ENCODE results near the gene NSUN7.

Gene NSUN7

DNA sequence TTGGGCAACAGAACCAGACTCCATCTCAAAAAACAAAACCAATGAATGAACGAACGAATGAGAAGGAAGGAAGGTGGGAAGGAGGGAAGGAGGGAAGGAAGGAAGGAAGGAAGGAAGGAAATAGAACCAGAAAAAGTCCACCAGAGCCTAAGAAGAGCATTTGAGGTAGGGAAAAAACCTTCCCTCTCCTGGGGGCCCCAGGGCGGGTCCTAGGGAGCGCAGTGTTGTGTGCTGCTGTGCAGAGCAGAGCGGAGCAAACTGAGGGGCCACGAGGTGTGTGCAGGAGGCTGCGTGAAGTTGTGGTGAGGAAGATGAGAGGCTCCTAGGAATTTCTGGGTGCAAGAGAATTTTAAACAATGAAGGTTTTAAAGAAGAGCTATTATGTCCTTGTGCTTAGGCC is 16.0 kb upstream of the NSUN7 start:
- in situ Hi-C loops (cut with MboI; ENCODE audit: low sequenced_read_pairs), result no loop called here

DNA sequence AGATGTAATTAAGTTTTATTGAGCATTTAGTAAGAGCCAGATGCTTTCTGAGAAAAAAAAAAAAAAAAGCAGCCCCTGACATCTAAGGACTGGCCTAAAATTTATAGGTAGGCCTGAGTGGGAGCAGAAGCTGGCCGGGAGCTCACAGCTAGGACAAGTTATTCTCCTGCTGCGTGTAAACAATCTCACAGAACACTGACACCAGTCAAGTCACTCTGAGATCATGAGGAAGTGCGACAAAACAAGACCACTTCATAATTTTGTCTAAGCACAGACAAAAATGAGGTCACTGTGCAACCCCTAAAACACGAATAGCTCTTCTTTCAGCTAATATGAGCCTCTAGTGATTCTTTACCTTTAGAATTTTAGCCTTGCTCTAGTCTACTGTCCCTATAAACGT is 15.3 kb upstream of the NSUN7 start:
- in situ Hi-C loops (cut with MboI; ENCODE audit: low sequenced_read_pairs), result no loop called here

DNA sequence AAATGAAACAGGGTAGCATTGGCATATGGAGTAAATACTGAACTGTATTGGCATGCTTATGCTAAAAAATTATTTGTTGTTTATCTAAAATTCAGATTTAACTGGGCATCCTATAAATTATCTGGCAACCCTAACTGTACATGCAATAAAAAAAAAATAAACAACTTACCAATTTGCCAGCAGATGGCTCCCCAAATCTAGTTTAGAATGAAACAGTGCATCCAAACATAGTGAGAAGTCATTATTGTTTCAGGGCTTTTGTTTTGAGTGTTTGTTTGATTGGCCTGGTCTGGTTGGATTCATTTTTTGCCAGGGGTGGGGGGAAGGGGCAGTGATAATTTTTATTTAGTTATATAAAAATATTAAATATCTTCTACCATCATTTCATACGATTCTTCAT is 12.8 kb upstream of the NSUN7 start:
- in situ Hi-C loops (cut with MboI; ENCODE audit: low sequenced_read_pairs), result no loop called here

DNA sequence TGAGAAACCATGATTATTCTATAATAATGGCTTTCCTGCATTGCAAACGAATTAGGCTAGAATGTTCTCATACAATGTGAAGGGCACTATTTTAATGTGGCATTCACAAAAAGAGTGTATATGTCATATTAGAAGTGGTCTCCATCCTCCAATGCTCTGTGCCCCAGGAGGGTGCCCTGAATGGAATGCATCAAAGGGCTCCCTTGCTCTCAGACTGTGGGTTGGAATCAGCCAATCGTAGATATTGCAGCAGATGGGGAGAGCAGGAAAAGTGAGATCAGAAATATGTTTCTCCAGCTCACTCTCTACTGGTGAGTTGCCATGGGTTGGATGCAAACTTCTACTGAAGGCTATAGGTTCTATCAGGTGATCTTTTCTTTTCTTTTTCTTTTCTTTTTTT is 11.9 kb upstream of the NSUN7 start:
- in situ Hi-C loops (cut with MboI; ENCODE audit: low sequenced_read_pairs), result no loop called here

DNA sequence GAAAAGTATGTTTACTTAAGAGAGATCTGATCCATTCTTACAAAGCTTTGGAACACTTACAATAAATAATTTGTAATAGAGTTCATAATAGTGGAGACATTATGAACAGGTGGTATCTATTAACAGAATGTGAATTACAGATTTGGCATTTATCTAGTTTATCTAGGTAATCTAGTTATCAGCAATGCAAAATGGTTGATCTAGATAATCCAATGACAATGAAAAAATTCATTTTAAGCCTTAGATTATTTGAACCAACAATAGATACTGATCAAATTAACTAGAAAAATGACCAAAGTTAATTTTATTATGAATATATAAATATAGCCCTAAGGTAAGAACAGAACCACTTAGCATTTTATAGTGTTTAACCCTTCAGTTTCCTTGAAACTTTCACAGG is 10.4 kb upstream of the NSUN7 start:
- in situ Hi-C loops (cut with MboI; ENCODE audit: low sequenced_read_pairs), result no loop called here

DNA sequence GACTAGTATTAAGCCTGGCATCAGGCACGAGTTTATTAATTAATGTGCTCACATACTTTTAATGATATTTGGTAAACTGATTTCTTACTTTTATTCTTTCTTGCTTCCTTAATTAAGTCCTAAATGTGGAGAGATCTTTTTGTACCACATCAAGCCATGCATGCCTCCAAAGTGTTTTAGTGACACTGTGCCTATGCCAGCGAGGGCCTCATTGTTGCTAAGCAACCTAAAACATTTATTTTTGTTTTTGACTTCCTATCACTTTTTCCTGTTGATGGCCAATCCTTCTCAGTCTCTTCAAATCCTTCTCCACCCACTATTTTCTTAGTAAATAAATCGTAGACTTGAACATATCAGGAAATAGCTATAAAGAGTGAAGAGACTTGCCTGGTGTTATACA is 5.5 kb upstream of the NSUN7 start:
- in situ Hi-C loops (cut with MboI; ENCODE audit: low sequenced_read_pairs), result no loop called here

DNA sequence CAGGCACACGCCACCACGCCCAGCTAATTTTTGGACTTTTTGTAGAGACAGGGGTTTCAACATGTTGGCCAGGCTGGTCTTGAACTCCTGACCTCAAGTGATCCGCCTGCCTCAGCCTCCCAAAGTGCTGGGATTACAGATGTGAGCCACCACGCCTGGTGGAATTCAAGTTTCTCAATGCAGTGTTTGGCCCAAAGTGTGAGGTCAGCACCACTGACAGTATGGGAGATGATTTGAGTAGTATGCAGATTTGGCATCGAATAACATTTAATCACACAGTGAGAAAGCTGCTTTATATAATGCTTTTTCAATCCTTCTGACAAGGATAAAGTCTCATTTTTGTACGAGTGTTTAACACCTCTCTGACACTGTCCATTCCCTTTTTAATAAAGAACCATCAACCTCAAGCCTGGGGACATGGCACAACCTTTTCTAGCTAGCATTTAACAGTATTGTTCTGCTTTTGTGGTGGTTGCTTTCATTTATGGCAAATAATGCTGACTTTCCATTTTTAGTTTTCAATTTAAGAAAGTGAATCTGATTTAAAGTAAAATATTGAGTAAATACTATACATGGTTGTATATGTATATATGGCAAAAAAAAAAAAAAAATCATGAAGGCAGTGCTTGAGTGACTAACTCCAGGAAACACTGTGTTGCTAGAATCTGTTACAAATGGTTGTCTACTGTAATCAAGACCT is 4.3 kb upstream of the NSUN7 start:
- in situ Hi-C loops (cut with MboI; ENCODE audit: low sequenced_read_pairs), result no loop called here

DNA sequence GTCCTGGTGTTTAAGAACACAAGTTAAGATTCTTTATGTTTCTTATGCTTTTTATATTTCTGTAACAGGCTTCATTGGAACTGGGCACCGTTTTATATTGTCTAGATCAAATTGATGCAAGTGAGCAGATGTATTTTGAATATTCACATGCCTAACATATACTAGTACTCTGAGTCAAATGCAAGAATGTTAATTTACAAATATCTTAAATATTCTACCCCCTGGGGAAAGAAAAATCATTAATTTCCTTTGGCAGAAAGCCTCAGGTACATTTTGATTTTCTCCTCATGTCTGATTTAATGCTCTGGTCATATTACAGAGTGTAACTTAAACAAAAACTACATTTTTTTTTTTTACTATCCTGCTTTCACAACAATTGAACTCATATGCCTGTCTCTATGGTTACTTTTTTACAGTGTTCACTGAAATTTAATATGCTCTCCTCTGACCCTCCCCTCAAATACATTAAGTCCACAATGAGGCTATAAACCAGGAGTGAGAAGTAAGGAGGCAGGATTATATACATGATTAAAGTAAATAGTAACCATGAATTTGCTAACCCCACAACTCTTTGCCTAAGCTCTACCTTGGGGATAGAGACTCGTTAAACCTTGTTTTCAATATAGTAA is 2.4 kb upstream of the NSUN7 start:
- in situ Hi-C loops (cut with MboI; ENCODE audit: low sequenced_read_pairs), result no loop called here

DNA sequence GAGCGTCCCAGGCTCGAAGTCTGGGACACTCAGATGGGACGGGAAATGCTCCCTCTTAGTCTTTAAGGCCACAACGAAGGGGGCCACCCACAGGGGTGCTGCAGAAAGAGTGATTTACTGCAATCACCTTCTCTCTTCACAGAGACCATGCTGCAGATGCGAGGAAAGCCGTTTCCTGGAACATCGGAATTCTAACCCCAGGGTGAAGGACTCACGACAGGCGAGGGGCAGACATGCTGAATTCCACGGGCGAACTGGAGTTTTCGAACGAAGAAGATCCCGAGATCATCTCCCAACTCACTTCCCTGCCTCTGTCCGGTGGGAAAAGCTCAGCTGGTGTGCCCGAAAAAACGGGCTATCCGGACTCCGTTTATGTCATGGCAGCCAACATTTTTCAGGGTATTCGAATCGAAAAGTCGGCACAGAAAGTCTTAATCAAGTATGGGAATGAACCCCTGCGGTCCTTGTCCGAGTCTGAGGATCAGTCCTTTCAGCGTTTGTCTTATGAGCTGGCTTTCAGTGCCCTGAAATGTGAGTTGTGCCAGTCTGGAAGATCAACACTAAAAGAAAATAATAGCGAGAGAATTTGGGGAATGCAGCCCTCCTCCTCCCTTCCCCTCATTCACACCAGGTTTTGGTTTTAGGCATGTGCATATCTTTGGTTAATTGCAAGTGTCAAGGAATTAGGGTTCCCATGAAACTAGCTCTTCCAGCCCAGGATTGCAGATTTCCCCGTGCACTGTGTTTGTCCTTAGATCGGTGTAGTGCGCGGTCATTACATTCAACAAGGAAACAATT is 905 bp downstream of the NSUN7 start:
- in situ Hi-C loops (cut with MboI; ENCODE audit: low sequenced_read_pairs), result no loop called here

DNA sequence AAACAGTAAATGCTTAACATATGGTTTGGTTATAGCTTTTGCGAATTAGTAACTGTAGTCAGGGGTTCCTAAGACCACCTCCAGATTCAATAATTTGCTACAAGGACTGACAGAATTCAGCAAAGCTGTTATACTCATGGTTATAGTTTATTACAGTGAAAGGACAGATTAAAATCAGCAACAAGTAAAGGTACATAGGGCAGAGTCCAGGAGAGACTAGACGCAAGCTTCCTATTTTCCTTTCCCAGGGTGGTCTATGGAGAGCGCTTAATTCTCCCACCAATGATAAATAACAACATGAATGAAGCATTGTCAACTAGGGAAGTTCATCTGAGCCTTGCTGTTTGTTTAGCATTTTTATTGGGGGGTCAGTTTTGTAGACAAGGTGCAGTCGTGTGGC is 5.9 kb downstream of the NSUN7 start:
- in situ Hi-C loops (cut with MboI; ENCODE audit: low sequenced_read_pairs), result no loop called here

DNA sequence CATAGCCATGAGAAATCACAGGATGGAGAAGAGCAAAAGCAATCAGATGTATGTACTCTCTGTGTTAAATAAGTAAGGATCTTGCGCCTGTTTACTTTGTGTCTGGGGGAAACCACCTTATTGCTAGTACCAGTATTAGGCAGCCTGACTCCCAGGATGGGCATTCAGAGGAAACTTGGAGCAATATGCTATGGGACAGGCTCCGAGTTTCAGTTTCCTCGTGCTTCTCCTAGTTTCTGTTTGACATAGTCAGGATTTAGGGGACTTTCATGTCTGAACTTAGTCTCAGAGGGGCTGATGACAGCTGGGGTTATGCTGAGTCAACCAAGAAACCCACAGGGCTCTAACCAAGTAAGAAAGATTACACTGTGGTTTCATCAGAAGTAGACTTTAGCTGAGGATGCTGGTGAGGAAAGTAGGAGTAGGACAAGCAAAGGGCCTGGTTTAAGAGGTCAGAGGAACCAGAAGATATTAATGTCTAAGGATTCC is 13.5 kb downstream of the NSUN7 start:
- in situ Hi-C loops (cut with MboI; ENCODE audit: low sequenced_read_pairs), result no loop called here

DNA sequence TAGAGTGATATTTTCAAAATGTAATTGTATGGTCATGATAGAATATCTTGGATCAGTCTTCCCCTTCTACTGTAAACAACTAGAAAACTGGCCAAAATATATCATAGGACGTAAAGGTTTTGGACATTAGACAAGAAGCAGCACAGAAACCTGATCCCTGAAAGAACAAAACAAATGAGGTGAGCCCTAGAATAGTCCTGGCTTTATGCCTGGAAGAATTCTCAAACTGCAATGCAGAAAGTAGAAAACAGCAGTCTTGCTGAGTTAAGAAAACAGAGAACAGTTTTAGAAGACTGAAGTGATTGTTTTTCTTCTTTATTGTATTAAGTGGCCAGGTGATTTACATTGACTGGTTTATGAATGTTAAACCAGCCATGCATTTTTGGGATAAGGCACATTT is 19.5 kb downstream of the NSUN7 start:
- in situ Hi-C loops (cut with MboI; ENCODE audit: low sequenced_read_pairs), result no loop called here

DNA sequence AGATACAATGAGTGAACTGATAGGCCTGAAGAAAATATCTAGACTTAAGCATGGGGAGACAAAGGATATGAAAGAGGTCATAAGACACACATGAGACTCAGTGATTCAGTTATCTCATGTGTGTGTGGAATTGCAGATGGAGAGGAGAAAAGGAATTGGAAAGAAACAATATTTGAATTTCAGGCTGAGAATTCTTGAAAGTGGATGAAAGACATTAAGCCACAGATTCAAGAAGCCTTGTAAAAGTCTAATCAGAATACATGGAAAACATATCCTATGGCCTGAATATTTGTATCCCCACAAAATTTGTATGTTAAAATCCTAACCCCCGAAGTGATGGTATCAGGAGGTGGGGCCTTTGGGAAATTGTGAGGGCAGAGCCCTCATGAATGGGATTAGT is 28.3 kb downstream of the NSUN7 start:
- in situ Hi-C loops (cut with MboI; ENCODE audit: low sequenced_read_pairs), result no loop called here

DNA sequence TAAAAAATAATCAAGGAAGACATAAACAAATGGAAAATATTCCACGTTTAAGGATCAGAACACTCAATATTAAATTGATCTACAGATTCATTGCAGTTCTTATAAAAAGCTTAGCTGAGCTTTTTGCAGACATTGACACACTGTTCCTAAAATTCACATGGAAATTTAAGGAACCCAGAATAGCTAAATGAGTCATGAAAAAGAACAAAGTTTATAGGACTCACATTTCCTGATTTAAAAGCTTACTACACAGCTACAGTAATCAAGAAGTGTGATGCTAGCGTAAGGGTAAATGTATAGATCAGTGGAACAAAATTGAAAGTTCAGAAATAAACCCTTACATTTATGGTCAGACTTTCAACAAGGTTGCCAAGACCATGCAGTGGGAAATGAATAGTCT is 33.1 kb downstream of the NSUN7 start:
- in situ Hi-C loops (cut with MboI; ENCODE audit: low sequenced_read_pairs), result no loop called here

DNA sequence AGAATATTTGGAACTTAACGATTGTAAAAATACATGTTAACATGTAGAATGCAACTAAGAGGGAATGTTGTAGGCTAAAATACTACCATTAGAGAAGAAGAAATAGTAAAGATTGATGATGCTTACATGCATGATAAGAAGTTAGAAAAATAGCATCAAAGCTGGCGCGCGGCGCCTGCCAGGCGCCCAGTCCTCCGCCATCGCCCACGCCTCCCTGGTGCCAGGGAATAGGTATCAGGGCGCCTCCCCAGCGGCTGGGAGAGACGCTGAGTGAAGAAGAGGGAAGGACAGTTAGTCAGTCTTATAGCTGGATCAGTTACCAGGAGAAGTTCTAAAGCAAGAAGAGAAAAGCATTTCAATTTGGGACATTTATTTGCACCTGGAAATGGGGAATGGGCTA is 36.0 kb downstream of the NSUN7 start:
- in situ Hi-C loops (cut with MboI; ENCODE audit: low sequenced_read_pairs), result no loop called here

DNA sequence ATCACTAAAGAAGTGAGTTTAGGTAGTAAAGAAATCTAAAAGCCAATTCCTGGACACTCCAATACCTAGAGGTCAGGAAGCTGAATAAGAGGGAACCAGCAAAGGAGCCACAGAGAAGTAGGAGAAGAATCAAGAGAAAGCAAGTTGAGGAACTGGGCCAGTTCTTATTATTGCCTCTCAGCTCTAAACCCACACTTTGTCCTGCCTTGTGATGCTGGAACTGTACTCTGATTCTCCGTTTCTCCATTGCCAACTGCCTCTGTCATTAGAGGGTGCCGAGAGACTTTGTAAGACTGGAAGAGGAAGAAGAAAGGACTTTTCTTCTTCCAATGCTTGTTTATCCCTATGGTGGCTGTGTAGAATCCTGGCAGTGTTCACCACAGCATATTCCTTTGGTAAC is 38.6 kb downstream of the NSUN7 start:
- in situ Hi-C loops (cut with MboI; ENCODE audit: low sequenced_read_pairs), result no loop called here

DNA sequence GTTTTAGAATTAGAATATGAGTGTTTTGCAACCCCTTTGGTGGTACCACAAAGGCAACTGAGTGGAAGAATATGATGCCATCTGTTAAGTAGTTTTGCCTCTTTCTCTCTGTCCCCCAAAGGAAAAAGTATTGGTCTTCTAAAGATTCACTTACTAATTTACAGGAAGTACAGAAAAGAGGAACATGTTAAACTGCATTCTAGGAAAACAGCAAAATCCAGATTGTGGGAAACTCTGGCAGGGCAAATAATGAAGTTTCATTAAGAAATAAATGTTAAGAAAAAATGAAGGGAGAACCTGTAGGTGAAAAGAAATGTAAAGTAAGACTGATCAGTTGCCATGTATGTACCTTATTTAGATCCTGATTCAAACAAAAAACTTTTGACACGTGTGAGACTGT is 39.3 kb downstream of the NSUN7 start:
- in situ Hi-C loops (cut with MboI; ENCODE audit: low sequenced_read_pairs), result no loop called here

DNA sequence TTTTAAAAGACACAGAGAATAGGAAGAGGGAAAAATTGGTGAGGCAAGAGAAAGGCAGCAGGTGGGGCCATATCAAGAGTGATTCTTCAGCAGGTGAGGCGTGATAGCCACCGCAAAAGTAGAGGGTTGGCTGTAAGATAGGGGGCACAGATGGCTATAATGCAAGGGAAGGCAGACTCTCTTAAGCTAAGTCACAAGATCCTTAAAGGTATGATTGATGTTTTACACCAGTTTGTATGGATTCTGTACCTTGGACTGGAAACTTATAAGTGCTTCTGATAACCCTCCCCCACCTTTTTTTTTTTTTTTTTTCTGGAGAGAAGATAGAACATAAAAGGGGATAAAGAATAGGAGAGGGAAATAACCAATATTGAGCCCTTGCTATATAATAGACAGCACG is 40.0 kb downstream of the NSUN7 start:
- in situ Hi-C loops (cut with MboI; ENCODE audit: low sequenced_read_pairs), result no loop called here

DNA sequence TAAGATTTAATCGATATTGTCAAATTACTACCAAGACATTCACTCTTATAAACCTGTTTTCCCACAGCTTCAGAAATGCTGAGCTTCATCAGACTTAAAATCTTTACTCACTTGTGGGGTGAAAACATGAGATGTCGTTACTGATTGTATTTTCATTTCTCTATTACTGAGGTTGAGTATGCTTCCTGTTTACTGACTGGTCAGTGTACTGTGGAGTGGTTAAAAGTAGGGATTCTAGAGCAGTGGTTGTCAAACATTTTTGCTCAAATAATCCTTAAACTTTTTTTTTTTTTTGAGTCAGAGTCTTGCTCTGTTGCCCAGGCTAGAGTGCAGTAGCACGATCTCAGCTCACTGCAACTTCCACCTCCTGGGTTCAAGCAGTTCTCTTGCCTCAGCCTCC is 50.3 kb downstream of the NSUN7 start:
- in situ Hi-C loops (cut with MboI; ENCODE audit: low sequenced_read_pairs), result no loop called here

DNA sequence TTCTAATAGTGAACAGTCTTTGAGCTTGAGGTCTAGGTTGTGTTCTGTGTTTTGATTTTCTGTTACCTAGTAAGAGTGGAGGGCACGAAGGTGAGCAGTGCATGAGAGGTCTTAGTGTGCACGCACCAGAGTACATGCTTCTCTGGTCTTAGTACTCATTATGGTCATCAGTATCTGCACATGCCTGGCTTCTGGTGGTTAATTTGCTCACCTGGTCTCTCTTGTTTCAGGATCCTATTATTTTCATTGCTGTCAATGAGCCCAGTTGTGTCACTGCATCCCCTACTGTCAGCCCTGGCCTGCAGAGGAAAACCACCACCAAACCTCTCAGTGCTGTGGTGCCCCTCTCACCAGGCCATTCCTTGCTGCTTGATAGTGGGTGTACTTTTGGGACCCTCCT is 54.8 kb downstream of the NSUN7 start:
- in situ Hi-C loops (cut with MboI; ENCODE audit: low sequenced_read_pairs), result no loop called here

DNA sequence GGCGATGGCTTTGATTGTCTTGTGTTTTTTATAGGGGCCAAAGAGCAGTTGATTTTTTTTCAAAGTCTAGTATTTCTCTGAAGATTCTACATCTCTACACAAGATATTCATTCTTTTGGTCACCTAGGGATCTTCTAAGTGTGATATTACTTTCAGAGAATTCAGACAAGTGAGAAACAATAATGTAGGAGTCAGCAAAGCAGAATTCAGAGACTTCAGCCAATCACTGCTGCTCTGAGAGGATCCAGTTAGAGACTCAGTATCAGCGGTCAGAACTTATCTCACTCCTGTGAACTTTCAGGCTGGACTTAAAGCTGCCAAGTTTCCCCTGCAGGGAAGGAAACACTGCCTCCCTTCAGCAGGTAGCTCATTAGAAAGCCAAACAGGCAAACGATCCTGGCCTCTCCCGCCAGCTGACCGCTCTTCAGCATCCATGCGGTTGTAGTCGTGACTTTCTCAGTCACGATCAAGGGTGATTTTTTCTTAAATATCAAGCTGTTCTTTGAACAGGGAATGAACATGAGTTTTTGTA is 59.2 kb downstream of the NSUN7 start:
- in situ Hi-C loops (cut with MboI; ENCODE audit: low sequenced_read_pairs), result no loop called here

DNA sequence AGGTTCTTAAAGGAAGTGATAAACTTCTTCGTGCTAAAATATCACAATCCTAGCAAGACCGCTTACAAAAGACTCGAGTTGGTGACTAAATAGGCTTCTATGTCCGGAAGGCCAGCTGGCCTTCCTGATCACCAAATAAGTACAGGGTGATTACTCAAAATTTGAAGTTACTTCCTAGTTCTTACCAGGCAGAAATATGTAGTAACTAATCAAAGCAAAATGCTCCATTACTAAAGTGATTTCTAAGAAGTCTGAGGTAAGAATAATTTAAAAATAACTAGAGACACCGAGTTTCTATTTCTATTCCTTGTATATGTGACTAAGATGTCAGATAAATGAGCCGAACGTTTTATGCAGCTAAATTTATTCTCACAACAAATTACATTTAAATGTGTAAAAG is 62.2 kb downstream of the NSUN7 start:
- in situ Hi-C loops (cut with MboI; ENCODE audit: low sequenced_read_pairs), result no loop called here

All from hTERT RPE-1 (cell line).